DOHH2 (cell line): ENCODE measurements around the gene TXNDC11.

Source experiments
- EZH2phosphoT487 ChIP-seq: fragments of 200-600 bp; sonication (generic); IDR thresholded peaks from 2 replicates; pipeline ENCODE4 v1.6.1; 2017; ENCODE audit warnings: borderline replicate concordance, mild to moderate bottlenecking, antibody characterized with exemption, low read length, moderate library complexity, mixed read lengths
- TF ChIP-seq, protein P1 (sequence below): fragments of 200-600 bp; sonication (generic); IDR thresholded peaks from one replicate; pipeline ENCODE4 v1.5.1; 2014; ENCODE audit warnings: antibody characterized with exemption, mild to moderate bottlenecking, low read depth, low read length; ENCODE audit not compliant: poor library complexity, severe bottlenecking

GRCh38 chr16:11719762-11720161, 22.9 kb downstream of the TXNDC11 start:
- TF ChIP-seq, protein P1, sequence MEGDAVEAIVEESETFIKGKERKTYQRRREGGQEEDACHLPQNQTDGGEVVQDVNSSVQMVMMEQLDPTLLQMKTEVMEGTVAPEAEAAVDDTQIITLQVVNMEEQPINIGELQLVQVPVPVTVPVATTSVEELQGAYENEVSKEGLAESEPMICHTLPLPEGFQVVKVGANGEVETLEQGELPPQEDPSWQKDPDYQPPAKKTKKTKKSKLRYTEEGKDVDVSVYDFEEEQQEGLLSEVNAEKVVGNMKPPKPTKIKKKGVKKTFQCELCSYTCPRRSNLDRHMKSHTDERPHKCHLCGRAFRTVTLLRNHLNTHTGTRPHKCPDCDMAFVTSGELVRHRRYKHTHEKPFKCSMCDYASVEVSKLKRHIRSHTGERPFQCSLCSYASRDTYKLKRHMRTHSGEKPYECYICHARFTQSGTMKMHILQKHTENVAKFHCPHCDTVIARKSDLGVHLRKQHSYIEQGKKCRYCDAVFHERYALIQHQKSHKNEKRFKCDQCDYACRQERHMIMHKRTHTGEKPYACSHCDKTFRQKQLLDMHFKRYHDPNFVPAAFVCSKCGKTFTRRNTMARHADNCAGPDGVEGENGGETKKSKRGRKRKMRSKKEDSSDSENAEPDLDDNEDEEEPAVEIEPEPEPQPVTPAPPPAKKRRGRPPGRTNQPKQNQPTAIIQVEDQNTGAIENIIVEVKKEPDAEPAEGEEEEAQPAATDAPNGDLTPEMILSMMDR: no peak
- no peak for TF ChIP-seq EZH2phosphoT487
